ENCODE measurements around the gene HMX1.

Gene HMX1

GRCh38 chr4:8867624-8868320 lies 3.9 kb downstream of the HMX1 start:
- DNase-seq, result no peak

- DNase-seq, result no peak
These were observed 4.6 kb downstream of the HMX1 start for GRCh38 chr4:8866828-8867623.

- DNase-seq, result no peak
These were observed 5.2 kb downstream of the HMX1 start for GRCh38 chr4:8866421-8866820.

GRCh38 chr4:8865681-8866310 lies 5.8 kb downstream of the HMX1 start:
- DNase-seq, result no peak

GRCh38 chr4:8864912-8865680 lies 6.5 kb downstream of the HMX1 start:
- DNase-seq, result no peak

GRCh38 chr4:8863686-8864682 lies 7.7 kb downstream of the HMX1 start:
- DNase-seq, result no peak

- no peak for DNase-seq
These were observed 8.6 kb downstream of the HMX1 start for GRCh38 chr4:8862800-8863685.

- DNase-seq, result no peak
These were observed 9.3 kb downstream of the HMX1 start for GRCh38 chr4:8862334-8862733.

- no peak for DNase-seq
These were observed 9.9 kb downstream of the HMX1 start for GRCh38 chr4:8861576-8862295.

- DNase-seq, result no peak
These were observed 10.6 kb downstream of the HMX1 start for GRCh38 chr4:8860892-8861575.

- no peak for DNase-seq
These were observed 11.3 kb downstream of the HMX1 start for GRCh38 chr4:8860096-8860891.

GRCh38 chr4:8859550-8860095 lies 12.0 kb downstream of the HMX1 start:
- DNase-seq, result no peak

GRCh38 chr4:8858701-8859210 lies 12.9 kb downstream of the HMX1 start:
- no peak for DNase-seq

- DNase-seq, result no peak
These were observed 13.6 kb downstream of the HMX1 start for GRCh38 chr4:8857766-8858700.

GRCh38 chr4:8856835-8857621 lies 14.6 kb downstream of the HMX1 start:
- no peak for DNase-seq

GRCh38 chr4:8855818-8856245 lies 15.8 kb downstream of the HMX1 start:
- DNase-seq, result no peak
